K562 (cell line): ENCODE data around the gene ASB7. TPM values are rescaled to one million over a fixed set of nuclear protein-coding genes. Genes with fewer than 3 reads are reported as not detected.

ENCODE experiments used
- ATAC-seq: fragments of 200-7000 bp; cut with Tn5 transposase; 3 replicates; pipeline ENCODE4 v1.9.1; 2020; ENCODE audit warnings: moderate library complexity
- BruUV-seq: library from RNA; stranded (reverse); fragments of 400-500 nt; replicated peaks from 2 replicates; lab custom pipeline; 2021; lab: Mats Ljungman, UMichigan
- CTCF ChIA-PET: fragments of 300-600 bp; formaldehyde crosslinking; extraction: SDS; loops from one replicate; lab custom pipeline; 2021; ENCODE audit warnings: low intra/inter-chr PET ratio; lab: Yijun Ruan, JAX
- POLR2A ChIA-PET: fragments of 300-600, 350-650 bp; sonication (Branson Sonifier 250); formaldehyde crosslinking; extraction: SDS; loops from one replicate; lab custom pipeline; 2021; ENCODE audit warnings: antibody characterized with exemption, inconsistent platforms; lab: Yijun Ruan, JAX
- DNase-seq, 4 experiments: peaks; one replicate each; pipeline versions ENCODE4 v3.0.0 to v3.0.0-alpha.2; 2011 to 2018; ENCODE audit warnings: low spot score in 3 of 4, mixed read lengths in 3 of 4; ENCODE audit errors: extremely low read depth in 1 of 4
- FAIRE-seq: peaks from 2 replicates; lab custom pipeline; 2011; peaks lifted over from hg19 to GRCh38; lab: Jason Lieb, UNC
- H2AFZ ChIP-seq: 2 replicates; pipeline ENCODE4 v1.6.0; 2011; ENCODE audit warnings: low read depth, low read length, control low read depth, inconsistent platforms
- H3K27ac ChIP-seq: fragments of 200-600 bp; 3 replicates; pipeline ENCODE4 v1.8.0; 2011; ENCODE audit warnings: low read depth, mild to moderate bottlenecking, control low read depth, inconsistent platforms, low read length, moderate library complexity, mixed read lengths; ENCODE audit errors: extremely low read depth
- H3K27me3 ChIP-seq, 2 experiments: fragments of 300-600 bp in 1 of 2; 2 replicates in 1 of 2; 3 replicates in 1 of 2; pipeline versions ENCODE4 v1.6.0 to v1.8.0; 2011; ENCODE audit warnings: inconsistent platforms in 2 of 2, low read length in 2 of 2, mild to moderate bottlenecking in 1 of 2, mixed read lengths in 1 of 2, moderate library complexity in 1 of 2; ENCODE audit not compliant: control insufficient read depth in 2 of 2, insufficient read depth in 2 of 2
- H3K36me3 ChIP-seq: fragments of 300-600 bp; 3 replicates; pipeline ENCODE4 v1.8.0; 2011; ENCODE audit warnings: mild to moderate bottlenecking, low read length, inconsistent platforms; ENCODE audit not compliant: control insufficient read depth, insufficient read depth
- H3K4me1 ChIP-seq, 2 experiments: fragments of 200-600 bp in 1 of 2; replicated peaks in 1 of 2; 2 replicates in 1 of 2; 3 replicates in 1 of 2; pipeline versions ENCODE4 v1.5.1 to v1.8.0; 2011; ENCODE audit warnings: inconsistent platforms in 2 of 2, low read length in 2 of 2, mild to moderate bottlenecking in 1 of 2, mixed read lengths in 1 of 2, moderate library complexity in 1 of 2; ENCODE audit not compliant: control insufficient read depth in 2 of 2, insufficient read depth in 2 of 2
- H3K4me2 ChIP-seq: 2 replicates; pipeline ENCODE4 v1.6.1; 2011; ENCODE audit warnings: low read length, control low read depth, inconsistent platforms, mixed read lengths; ENCODE audit not compliant: insufficient read depth
- H3K4me3 ChIP-seq: fragments of 200-600 bp; sonication (generic), shearing (Covaris generic); 2 replicates; pipeline ENCODE4 v1.5.1; 2016; ENCODE audit warnings: control low read depth, inconsistent platforms
- H3K79me2 ChIP-seq: fragments of 200-600 bp; 3 replicates; pipeline ENCODE4 v1.8.0; 2011; ENCODE audit warnings: low read length, inconsistent platforms; ENCODE audit not compliant: control insufficient read depth, insufficient read depth
- H3K9ac ChIP-seq, 2 experiments: 2 replicates each; pipeline versions ENCODE4 v1.6.0 to v1.6.1; 2011; ENCODE audit warnings: low read depth in 2 of 2, low read length in 2 of 2, control low read depth in 1 of 2, inconsistent platforms in 1 of 2, mild to moderate bottlenecking in 1 of 2, mixed read lengths in 1 of 2; ENCODE audit not compliant: insufficient read depth in 1 of 2
- H3K9me1 ChIP-seq: one replicate; pipeline ENCODE4 v1.6.0; 2011; ENCODE audit warnings: inconsistent platforms, mild to moderate bottlenecking, low read length, moderate library complexity; ENCODE audit not compliant: control insufficient read depth, insufficient read depth
- H3K9me3 ChIP-seq: replicated peaks from 2 replicates; pipeline ENCODE4 v1.5.1; 2011; ENCODE audit warnings: low read depth, low read length, inconsistent platforms; ENCODE audit not compliant: control insufficient read depth, insufficient read depth
- H4K20me1 ChIP-seq: replicated peaks from 2 replicates; pipeline ENCODE4 v1.6.1; 2011; ENCODE audit warnings: low read length, inconsistent platforms, mixed read lengths; ENCODE audit not compliant: control insufficient read depth, insufficient read depth
- COPS2 ChIP-seq: fragments of 450-650 bp; conservative IDR thresholded peaks from 2 replicates; pipeline ENCODE4 v1.6.1; 2016; ENCODE audit warnings: mild to moderate bottlenecking, moderate library complexity
- ETV5 ChIP-seq: sonication (generic); formaldehyde crosslinking; IDR thresholded peaks from 2 replicates; pipeline ENCODE4 v1.4.0; 2020; ENCODE audit warnings: low read depth, mild to moderate bottlenecking, missing genetic modification reagents
- WGBS: fragments of 100-300 bp; shearing (Covaris generic); methylation state at CpG from one replicate; pipeline ENCODE4 v1.1.6; 2016; ENCODE audit warnings: low coverage, mixed read lengths; ENCODE audit not compliant: insufficient coverage; ENCODE audit errors: missing lambda C conversion rate; 5-methylcytosine and 5-hydroxymethylcytosine counted together
- in situ Hi-C: fragments of 300-500 bp; cut with MboI; formaldehyde crosslinking; loops from 4 replicates; pipeline ENCODE4 v1.15.0; 2018; ENCODE audit warnings: inconsistent platforms, mixed read lengths
- intact Hi-C: fragments of 100-400 bp; cut with micrococcal nuclease; formaldehyde crosslinking; loops from 2 replicates; pipeline ENCODE4 v1.14.2; 2022
- polyA plus RNA-seq, 8 experiments: library from polyadenylated mRNA; depleted of rRNA in 4 of 8; stranded (reverse) in 5 of 8; unstranded in 3 of 8; fragments of >200 nt; fragmentation: Nextera tagmentation in 2 of 8; fragmentation: Illumina TruSeq in 1 of 8; extraction: Ambion mirVana in 2 of 8; extraction: Trizol in 1 of 8; gene quantifications; 2 replicates each; pipeline versions ENCODE4 v1.2.1 to v1.2.3, GENCODE V29; 2011 to 2014; ENCODE audit warnings: inconsistent platforms in 1 of 8, missing spikeins in 1 of 8
- total RNA-seq, 7 experiments: library from RNA; depleted of rRNA in 6 of 7; stranded (reverse); fragments of >200 nt in 6 of 7; fragmentation: Illumina TruSeq in 2 of 7; extraction: Trizol in 2 of 7; gene quantifications; 2 replicates each; pipeline versions ENCODE4 v1.2.1 to v1.2.3, GENCODE V29; 2011 to 2021; ENCODE audit warnings: low replicate concordance in 1 of 7
- TF ChIP-seq, protein P1 (sequence below): sonication (generic); formaldehyde crosslinking; IDR thresholded peaks from 2 replicates; pipeline ENCODE4 v1.8.0; 2023; ENCODE audit warnings: missing genetic modification reagents, mild to moderate bottlenecking, borderline replicate concordance
- TF ChIP-seq, protein P2 (sequence below), 3 experiments: IDR thresholded peaks in 2 of 3; conservative IDR thresholded peaks in 1 of 3; 2 replicates each; pipeline ENCODE4 v1.5.1; 2011 to 2012; ENCODE audit warnings: low read length in 3 of 3, mild to moderate bottlenecking in 3 of 3, control low read depth in 2 of 3, improper control_type of control experiment in 1 of 3, inconsistent platforms in 1 of 3, low read depth in 1 of 3, mixed read lengths in 1 of 3, moderate library complexity in 1 of 3; ENCODE audit not compliant: insufficient read depth in 2 of 3

The ASB7 gene
- total and polyA plus RNA-seq, 9 of the 15 experiments (the other 6 are each of a cell fraction or from before 2014, with no cell fraction given): 1.8 to 10.1 (median 6.8) TPM

DNA sequence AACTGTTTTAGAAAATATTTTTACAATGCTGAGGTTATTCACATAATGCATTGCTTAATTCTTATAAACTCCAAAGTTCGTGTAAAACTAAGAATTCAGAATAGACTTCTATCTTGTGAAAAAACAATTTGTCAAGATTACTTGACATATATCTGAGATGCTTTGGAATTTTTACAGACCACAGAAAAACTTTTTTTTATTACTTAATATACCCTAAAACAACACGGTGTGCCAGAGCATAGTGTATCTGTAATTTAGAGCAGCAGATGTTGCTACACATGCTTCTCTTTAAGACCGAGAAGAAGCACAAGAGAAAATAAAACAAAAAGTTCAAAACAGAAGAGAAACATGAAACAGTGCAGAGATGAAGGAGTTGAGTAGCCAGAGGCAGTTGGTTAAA lies 26.4 kb downstream of the ASB7 start:
- WGBS: 36% methylated on average over 3 of the region's 3 CpGs
- no TSS peak for BruUV-seq
- FAIRE-seq (no peak), DNase-seq (no peak), ATAC-seq (no peak)
- no peaks in the 10 kb centered on the region for H3K27me3 ChIP-seq
- peaks cover 22% of the 10 kb centered on the region; the same call in 2 of the 3 replicates for H3K36me3 ChIP-seq
- H3K27ac ChIP-seq: no peak overlapping the region
- H4K20me1 ChIP-seq: 0 out of 2 replicates have a peak, but pooled peaks cover 7% of the 10 kb centered on the region
- no peak overlapping the region for H3K9ac ChIP-seq
- in situ Hi-C loops: loop anchor here (25.0 kb wide), 1 partner anchor 634 kb away; the partner anchor contains the start of gene CHSY1
- H3K79me2 ChIP-seq: 0 out of 3 replicates have a peak, but pooled peaks cover 3% of the 10 kb centered on the region
- TF ChIP-seq, protein P1, sequence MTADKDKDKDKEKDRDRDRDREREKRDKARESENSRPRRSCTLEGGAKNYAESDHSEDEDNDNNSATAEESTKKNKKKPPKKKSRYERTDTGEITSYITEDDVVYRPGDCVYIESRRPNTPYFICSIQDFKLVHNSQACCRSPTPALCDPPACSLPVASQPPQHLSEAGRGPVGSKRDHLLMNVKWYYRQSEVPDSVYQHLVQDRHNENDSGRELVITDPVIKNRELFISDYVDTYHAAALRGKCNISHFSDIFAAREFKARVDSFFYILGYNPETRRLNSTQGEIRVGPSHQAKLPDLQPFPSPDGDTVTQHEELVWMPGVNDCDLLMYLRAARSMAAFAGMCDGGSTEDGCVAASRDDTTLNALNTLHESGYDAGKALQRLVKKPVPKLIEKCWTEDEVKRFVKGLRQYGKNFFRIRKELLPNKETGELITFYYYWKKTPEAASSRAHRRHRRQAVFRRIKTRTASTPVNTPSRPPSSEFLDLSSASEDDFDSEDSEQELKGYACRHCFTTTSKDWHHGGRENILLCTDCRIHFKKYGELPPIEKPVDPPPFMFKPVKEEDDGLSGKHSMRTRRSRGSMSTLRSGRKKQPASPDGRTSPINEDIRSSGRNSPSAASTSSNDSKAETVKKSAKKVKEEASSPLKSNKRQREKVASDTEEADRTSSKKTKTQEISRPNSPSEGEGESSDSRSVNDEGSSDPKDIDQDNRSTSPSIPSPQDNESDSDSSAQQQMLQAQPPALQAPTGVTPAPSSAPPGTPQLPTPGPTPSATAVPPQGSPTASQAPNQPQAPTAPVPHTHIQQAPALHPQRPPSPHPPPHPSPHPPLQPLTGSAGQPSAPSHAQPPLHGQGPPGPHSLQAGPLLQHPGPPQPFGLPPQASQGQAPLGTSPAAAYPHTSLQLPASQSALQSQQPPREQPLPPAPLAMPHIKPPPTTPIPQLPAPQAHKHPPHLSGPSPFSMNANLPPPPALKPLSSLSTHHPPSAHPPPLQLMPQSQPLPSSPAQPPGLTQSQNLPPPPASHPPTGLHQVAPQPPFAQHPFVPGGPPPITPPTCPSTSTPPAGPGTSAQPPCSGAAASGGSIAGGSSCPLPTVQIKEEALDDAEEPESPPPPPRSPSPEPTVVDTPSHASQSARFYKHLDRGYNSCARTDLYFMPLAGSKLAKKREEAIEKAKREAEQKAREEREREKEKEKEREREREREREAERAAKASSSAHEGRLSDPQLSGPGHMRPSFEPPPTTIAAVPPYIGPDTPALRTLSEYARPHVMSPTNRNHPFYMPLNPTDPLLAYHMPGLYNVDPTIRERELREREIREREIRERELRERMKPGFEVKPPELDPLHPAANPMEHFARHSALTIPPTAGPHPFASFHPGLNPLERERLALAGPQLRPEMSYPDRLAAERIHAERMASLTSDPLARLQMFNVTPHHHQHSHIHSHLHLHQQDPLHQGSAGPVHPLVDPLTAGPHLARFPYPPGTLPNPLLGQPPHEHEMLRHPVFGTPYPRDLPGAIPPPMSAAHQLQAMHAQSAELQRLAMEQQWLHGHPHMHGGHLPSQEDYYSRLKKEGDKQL (CRISPR knock-in tag): no peak
- TF ChIP-seq, protein P2, sequence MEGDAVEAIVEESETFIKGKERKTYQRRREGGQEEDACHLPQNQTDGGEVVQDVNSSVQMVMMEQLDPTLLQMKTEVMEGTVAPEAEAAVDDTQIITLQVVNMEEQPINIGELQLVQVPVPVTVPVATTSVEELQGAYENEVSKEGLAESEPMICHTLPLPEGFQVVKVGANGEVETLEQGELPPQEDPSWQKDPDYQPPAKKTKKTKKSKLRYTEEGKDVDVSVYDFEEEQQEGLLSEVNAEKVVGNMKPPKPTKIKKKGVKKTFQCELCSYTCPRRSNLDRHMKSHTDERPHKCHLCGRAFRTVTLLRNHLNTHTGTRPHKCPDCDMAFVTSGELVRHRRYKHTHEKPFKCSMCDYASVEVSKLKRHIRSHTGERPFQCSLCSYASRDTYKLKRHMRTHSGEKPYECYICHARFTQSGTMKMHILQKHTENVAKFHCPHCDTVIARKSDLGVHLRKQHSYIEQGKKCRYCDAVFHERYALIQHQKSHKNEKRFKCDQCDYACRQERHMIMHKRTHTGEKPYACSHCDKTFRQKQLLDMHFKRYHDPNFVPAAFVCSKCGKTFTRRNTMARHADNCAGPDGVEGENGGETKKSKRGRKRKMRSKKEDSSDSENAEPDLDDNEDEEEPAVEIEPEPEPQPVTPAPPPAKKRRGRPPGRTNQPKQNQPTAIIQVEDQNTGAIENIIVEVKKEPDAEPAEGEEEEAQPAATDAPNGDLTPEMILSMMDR (IDR thresholded peaks at IDR 0.05 in 2 of 3, conservative IDR thresholded peaks at IDR 0.05 in 1 of 3; ENCODE audit: insufficient read depth in 2 of 3, low read depth in 1 of 3, low read length in 3 of 3): no peak
- TF ChIP-seq COPS2: no peak
- TF ChIP-seq ETV5: no peak
- no peak overlapping the region for H2AFZ ChIP-seq
- intact Hi-C loops: loop anchor here (2.0 to 10.0 kb wide), 2 partner anchors 378 to 626 kb away; partner anchors contain the start of gene CHSY1
- H3K4me2 ChIP-seq: no peak overlapping the region
- H3K4me1 ChIP-seq: no peaks in the 10 kb centered on the region; a peak in 1 of 5 replicates
- H3K9me1 ChIP-seq: no peaks in the 10 kb centered on the region
- H3K4me3 ChIP-seq: no peak overlapping the region
- ChIA-PET POLR2A (no interaction called here), CTCF (interaction anchor here (2.1 to 2.6 kb wide), 2 partner anchors 244 to 378 kb away, joined by 15 to 23 read pairs; no protein-coding TSS in a partner anchor)
- H3K9me3 ChIP-seq: no peaks in the 10 kb centered on the region
